Suppressor macrophage treated with lipopolysaccharide for 1 hour (primary cell): ENCODE results near the gene RGS12.
"Not testable (repeated sequence)": the region's sequence is repeated elsewhere in the genome, so short reads cannot be mapped to it uniquely, and the experiment has no call there.

ENCODE experiments used
- DNase-seq, 3 donors: peaks; one replicate each; pipeline ENCODE4 v3.0.0-alpha.2; 2020 to 2022

The RGS12 gene

GRCh38 chr4:3299976-3300671, 7.3 kb downstream of the RGS12 start:
- no peak for DNase-seq

- not testable (repeated sequence) for DNase-seq
Measured at GRCh38 chr4:3300882-3301281, 8.1 kb downstream of the RGS12 start.

- DNase-seq = no peak
Measured at GRCh38 chr4:3301450-3302172, 8.8 kb downstream of the RGS12 start.

GRCh38 chr4:3302173-3302785, 9.5 kb downstream of the RGS12 start:
- DNase-seq = peak; percentile 34 to 48 (median 36)

GRCh38 chr4:3302786-3303564, 10.2 kb downstream of the RGS12 start:
- no peak for DNase-seq

GRCh38 chr4:3303565-3303824, 10.7 kb downstream of the RGS12 start:
- DNase-seq = no peak

GRCh38 chr4:3303923-3304710, 11.3 kb downstream of the RGS12 start:
- DNase-seq = peak in 1 of 3 donors; percentile 12

- no peak for DNase-seq
Measured at GRCh38 chr4:3304831-3305609, 12.2 kb downstream of the RGS12 start.

- DNase-seq = peak in 1 of 3 donors; percentile 44
Measured at GRCh38 chr4:3305610-3306371, 13.0 kb downstream of the RGS12 start.

GRCh38 chr4:3306450-3306849, 13.6 kb downstream of the RGS12 start:
- DNase-seq = no peak

GRCh38 chr4:3307060-3307459, 14.2 kb downstream of the RGS12 start:
- DNase-seq = no peak

- DNase-seq = no peak
Measured at GRCh38 chr4:3307486-3307885, 14.7 kb downstream of the RGS12 start.

- no peak for DNase-seq
Measured at GRCh38 chr4:3307891-3308575, 15.2 kb downstream of the RGS12 start.

- DNase-seq = no peak
Measured at GRCh38 chr4:3308691-3309090, 15.9 kb downstream of the RGS12 start.

GRCh38 chr4:3310301-3311094, 17.7 kb downstream of the RGS12 start:
- DNase-seq = no peak

GRCh38 chr4:3311095-3311372, 18.2 kb downstream of the RGS12 start:
- no peak for DNase-seq

- no peak for DNase-seq
Measured at GRCh38 chr4:3311489-3312171, 18.8 kb downstream of the RGS12 start.

GRCh38 chr4:3312362-3312761, 19.5 kb downstream of the RGS12 start:
- DNase-seq = no peak

GRCh38 chr4:3313139-3313538, 20.3 kb downstream of the RGS12 start:
- DNase-seq = no peak
